GM18519 (cell line): ENCODE measurements around the gene LSP1.
"Not testable (repeated sequence)": the region's sequence is repeated elsewhere in the genome, so short reads cannot be mapped to it uniquely, and the experiment has no call there.

Source experiments
- ATAC-seq: cut with Tn5 transposase; IDR thresholded peaks from one replicate; pipeline ENCODE4 v1.9.1; 2021; ENCODE audit warnings: mild to moderate bottlenecking, moderate library complexity; ENCODE audit not compliant: unreplicated experiment, low FRiP score

Gene LSP1

GRCh38 chr11:1852877-1853276, at the start of gene LSP1:
Gene LSP1 (plus strand): TSS chr11:1853084. CDS start chr11:1853145, 61 bp downstream.
- peak; percentile 36 for ATAC-seq

GRCh38 chr11:1803246-1803645, 49.6 kb upstream of the LSP1 start:
- no peak for ATAC-seq

DNA sequence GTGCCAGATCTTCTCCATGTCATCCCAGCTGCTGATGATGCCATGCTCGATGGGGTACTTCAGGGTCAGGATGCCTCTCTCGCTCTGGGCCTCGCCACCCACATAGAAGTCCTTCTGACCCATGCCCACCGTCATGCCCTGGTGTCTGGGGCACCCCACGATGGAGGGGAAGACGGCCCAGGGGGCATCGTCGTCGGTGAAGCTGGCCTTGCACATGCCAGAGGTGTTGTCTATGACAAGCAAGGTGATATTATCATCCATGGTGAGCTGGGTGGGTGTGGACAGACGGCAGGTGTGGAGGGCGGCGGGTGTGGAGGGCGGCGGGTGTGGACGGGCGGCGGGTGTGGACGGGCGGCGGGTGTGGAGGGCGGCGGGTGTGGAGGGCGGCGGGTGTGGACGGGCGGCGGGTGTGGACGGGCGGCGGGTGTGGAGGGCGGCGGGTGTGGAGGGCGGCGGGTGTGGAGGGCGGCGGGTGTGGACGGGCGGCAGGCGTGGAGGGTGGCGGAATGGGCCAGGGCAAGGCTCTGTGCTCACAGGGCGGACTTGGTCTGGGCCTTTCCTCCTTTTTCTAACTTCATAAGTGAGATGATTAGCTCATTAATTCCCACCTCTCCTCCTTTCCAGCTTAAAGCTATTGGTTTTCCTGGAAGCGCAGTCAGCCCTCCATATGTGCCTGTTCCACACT, 48.9 kb upstream of the LSP1 start:
- not testable (repeated sequence) for ATAC-seq

GRCh38 chr11:1805525-1805924, 47.4 kb upstream of the LSP1 start:
- ATAC-seq = no peak

DNA sequence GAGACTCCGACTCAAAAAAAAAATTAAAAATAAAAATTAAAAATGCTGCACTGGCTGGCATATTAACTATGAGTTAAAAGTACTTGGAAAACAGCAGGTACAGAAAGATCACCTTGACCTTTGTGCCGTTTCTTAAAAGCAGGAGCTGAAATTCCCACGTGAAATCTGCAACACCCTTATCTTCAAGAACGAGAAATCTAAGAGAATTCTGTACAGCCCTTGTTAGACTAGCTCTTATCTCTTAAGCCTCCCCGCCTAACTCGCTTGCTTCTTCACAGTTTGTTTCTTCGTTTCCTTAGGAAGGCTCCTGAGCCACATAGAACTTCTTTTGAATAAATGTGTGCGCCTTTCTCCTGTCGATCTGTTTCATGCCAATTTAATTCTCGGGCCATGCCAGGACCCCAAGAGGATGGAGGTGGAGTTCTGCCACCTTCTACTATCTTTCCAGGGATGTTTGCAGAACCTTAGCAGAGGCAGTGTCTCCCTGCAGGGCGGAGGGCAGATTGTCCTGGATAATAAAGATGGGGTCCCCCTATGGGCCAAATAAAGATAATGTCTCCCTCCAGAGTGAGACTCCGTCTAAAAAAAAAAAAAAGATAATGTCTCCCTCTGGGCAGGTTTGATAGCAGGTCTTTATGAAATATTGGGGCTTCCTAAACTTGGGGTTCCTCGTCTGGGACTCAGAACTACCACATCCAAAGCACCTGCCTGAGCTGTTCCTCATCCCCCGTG, 45.5 kb upstream of the LSP1 start:
- no peak for ATAC-seq

DNA sequence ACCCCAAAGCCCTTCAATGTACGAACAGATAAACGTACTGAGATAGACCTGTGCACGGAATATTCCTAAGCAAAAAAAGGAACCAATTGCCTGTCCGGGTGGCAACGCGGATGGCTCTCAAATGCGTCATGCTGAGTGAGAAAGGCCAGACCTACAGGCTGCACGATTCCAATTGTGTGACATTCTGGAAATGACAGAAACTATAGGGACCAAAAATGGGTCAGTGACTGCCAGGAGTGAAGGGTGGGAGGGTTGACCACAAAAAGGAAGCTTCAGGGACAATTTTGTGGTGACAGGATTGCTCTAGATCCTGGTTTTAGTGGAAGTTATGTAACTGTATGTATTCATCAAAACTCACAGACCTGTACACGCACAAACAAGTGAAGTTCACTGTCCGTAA, 42.1 kb upstream of the LSP1 start:
- ATAC-seq = no peak

- no peak for ATAC-seq
Measured at GRCh38 chr11:1812274-1812673, 40.6 kb upstream of the LSP1 start.

- no peak for ATAC-seq
Measured at GRCh38 chr11:1812801-1813200, 40.1 kb upstream of the LSP1 start.

DNA sequence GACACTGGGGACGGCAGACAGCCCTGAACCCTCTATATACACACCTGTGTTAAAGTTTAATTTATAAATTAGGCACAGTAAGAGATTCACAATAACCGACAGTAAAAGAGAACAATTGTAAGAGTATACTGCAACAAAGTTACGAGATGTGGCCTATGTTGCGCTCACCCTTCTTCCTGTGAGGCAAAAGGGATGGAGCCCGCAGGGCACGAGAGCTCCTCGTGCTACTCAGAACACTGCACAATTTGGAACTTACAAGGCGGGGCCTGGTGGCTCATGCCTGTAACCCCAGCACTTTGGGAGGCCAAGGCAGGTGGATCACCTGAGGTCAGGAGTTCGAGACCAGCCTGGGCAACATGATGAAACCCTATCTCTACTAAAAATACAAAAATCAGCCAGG, 39.5 kb upstream of the LSP1 start:
- ATAC-seq = not testable (repeated sequence)

GRCh38 chr11:1814691-1815090, 38.2 kb upstream of the LSP1 start:
- no peak for ATAC-seq

GRCh38 chr11:1815311-1815710, 37.6 kb upstream of the LSP1 start:
- ATAC-seq = no peak

DNA sequence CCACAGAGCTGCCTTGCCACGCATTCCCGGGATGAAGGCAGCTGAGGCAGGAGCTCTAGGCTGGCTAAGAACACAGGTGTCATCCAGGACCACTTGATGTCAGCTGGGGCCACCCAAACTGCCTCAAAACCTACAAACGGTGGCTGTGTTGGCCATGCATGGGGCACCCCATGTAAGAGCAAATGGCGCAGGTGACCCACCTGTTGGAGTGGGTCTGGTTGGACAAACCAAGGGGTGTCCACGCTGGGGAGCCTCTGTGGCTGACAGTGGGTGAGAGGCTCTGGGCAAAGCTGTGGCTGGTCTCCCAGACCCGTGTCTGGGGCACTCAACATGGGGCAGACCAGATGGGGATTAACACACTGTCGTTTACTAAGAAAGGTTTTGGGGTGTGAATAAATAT, 37.1 kb upstream of the LSP1 start:
- no peak for ATAC-seq

DNA sequence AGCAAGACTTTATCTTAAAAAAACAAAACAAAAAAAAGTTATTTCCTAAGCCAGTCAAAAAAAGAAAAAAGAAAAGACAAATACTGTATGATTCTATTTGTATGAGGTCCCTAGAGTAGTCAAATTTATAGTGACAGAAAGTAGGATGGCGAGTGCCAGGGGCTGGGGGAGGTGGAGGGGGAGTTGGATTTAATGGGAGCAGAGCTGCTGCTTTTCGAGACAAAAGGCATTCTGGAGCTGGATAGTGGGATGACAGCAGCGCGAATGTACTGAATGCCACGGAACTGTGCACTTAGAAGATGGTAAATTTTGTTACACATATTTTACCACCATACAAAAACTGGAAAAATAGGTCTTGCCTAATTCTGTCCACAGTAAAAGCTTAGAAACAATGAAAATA, 35.9 kb upstream of the LSP1 start:
- ATAC-seq = no peak

DNA sequence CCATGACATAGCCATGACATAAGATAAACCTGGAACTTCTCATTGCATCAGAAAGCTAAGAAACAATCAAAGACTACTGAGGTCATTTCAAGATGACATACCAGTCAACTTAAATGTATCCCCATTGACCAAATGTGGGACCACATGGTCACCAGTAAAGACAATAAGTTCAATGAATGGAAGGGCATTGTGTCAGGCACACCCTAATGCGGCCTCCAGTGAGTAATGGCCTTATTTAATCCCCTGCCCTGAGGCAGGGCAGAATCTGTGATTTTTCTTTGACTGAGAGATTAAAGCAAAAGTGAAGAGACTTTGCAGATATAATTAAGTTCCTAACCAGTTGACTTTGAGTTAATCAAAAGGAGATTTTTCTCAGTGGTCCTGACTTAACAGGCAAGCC, 35.4 kb upstream of the LSP1 start:
- ATAC-seq = no peak

DNA sequence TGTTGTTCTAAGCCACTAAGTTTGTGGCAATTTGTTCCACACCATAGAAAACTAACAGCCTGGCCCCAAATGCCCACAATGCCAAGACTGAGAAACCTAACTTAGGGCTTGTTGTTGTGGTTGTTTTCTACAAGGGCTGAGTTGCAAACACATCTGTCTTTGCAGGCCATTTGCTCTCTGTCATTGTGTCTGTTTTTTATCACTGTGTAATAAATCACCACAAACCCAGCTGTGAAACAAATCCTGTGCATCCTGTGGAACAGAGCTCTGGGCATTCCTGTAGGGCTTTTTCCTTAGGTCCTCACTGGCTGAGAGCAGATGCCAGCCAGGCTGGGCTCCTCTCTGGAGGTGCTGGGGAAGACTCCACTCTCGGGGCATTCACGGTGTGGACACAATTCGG, 33.8 kb upstream of the LSP1 start:
- no peak for ATAC-seq

DNA sequence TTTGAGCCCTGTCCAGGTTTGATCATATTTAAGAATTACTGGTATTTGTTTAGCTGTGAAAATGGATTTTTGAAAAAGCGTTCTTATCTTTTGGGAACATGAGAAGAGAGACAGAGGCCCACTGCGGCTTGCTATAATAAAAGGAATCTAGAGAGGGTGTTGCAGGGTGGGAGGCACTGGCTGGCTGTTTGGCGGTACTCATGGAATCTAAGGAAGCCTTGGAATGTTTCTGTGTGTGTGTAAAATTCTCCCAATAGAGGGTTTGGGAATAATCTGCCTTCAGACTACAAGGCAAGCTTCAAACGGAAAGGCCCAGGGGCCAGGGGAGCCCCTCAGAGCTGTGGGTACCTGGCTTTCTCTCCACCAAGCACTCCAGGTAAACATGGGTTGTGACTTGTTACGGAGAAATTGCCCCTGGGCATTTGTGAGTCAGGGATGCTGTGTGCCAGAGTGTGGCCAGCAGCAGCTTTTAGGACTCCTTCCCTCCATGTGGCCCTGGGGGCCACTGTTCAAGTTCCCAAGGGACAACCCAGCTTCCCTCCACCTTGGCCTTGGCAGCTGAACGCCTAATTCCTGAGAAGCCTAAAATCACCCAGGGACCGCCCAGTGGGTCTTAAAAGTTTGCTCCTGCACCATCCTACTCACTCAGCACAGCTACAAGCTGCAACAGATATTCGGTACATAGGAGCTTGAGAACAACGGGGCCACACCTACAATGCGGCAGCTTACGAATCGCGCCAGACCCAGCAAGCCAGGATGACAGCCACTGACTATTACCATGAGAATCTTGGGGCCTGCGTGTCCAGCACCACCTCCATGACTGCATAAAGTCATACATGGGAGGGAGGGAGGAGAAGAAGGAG, 32.2 kb upstream of the LSP1 start:
- ATAC-seq = no peak

- ATAC-seq = no peak
Measured at GRCh38 chr11:1821562-1821961, 31.3 kb upstream of the LSP1 start.

DNA sequence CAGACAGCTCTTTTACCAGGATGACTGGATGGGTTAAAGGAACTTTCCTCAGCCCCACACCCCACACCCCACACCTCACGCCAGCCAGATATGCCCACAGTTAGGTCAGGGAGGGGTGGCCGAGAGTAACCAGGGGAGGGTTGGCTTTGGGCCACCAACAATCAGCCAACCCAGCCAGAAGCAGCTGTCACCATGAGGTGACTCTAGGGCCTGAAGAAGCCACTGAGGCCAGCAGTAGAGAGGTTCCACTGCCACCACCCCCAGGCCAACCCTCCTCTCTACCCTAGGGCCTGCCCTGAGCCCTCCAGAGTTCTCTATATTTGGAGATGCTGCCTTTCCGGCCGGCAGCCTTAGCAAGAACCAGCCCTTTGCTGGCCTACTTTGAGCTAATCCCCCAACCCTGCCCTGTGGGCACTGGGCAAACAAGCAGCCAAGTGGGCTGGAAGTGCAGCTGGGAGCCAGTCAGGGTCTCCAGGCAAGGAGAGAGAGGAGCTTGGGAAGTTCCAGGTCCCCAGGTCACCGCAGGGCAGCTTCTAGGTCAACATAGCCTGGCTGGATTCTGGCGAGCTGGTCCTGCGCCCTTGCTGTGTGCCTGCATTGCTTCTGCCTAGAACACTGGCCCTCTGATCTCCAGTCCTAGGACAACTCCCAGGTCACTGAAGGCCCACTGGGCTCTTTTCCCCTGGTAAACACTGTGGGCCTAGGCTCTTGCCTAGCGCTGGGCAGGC, 30.1 kb upstream of the LSP1 start:
- no peak for ATAC-seq

- ATAC-seq = no peak
Measured at GRCh38 chr11:1823376-1824220, 29.3 kb upstream of the LSP1 start.
